Panc1 (cell line): ENCODE results near the gene CDKAL1.

Source experiments
- POLR2AphosphoS5 ChIP-seq: IDR thresholded peaks from 2 replicates; pipeline ENCODE4 v1.6.1; 2012; ENCODE audit warnings: mild to moderate bottlenecking, low read depth, low read length, moderate library complexity
- SIN3A ChIP-seq: IDR thresholded peaks from 2 replicates; pipeline ENCODE4 v1.6.1; 2012; ENCODE audit warnings: low read depth, mild to moderate bottlenecking, low read length, moderate library complexity, borderline replicate concordance; ENCODE audit not compliant: insufficient read depth
- TCF7L2 ChIP-seq: IDR thresholded peaks from 2 replicates; pipeline ENCODE4 v1.6.1; 2011; ENCODE audit warnings: mild to moderate bottlenecking, low read depth, low read length, inconsistent platforms
- TF ChIP-seq, protein P1 (sequence below): fragments of 450-650 bp; IDR thresholded peaks from 2 replicates; pipeline ENCODE4 v1.5.1; 2017; ENCODE audit warnings: mild to moderate bottlenecking
- TF ChIP-seq, protein P2 (sequence below), 2 experiments: IDR thresholded peaks; 2 replicates each; pipeline ENCODE4 v1.6.1; 2011 to 2012; ENCODE audit warnings: low read depth in 2 of 2, control low read depth in 1 of 2, low read length in 1 of 2, mild to moderate bottlenecking in 1 of 2, moderate library complexity in 1 of 2; ENCODE audit not compliant: insufficient read depth in 1 of 2

DNA sequence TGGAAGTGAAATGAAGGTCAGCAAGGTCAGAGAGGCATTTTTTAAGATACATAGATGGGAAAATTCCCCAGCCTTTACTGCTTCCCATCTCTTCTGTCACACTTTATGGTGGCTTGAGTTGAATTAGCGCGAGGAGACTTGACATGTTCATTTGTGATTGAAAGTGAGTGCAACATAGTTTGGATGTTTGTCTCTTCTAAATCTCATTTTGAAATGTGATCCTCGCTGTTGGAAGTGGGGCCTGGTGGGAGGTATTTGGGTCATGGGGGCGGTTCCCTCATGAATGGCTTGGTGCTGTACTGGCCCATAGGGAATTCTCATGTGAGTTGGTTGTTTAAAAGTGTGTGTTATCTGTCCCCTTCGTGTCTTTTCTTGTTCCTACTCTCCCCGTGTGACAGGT lies 237.2 kb downstream of the CDKAL1 start:
- TF ChIP-seq, protein P1, sequence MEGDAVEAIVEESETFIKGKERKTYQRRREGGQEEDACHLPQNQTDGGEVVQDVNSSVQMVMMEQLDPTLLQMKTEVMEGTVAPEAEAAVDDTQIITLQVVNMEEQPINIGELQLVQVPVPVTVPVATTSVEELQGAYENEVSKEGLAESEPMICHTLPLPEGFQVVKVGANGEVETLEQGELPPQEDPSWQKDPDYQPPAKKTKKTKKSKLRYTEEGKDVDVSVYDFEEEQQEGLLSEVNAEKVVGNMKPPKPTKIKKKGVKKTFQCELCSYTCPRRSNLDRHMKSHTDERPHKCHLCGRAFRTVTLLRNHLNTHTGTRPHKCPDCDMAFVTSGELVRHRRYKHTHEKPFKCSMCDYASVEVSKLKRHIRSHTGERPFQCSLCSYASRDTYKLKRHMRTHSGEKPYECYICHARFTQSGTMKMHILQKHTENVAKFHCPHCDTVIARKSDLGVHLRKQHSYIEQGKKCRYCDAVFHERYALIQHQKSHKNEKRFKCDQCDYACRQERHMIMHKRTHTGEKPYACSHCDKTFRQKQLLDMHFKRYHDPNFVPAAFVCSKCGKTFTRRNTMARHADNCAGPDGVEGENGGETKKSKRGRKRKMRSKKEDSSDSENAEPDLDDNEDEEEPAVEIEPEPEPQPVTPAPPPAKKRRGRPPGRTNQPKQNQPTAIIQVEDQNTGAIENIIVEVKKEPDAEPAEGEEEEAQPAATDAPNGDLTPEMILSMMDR, result no peak
- TF ChIP-seq POLR2AphosphoS5 (no peak), TCF7L2 (no peak), SIN3A (no peak)
- TF ChIP-seq, protein P2, sequence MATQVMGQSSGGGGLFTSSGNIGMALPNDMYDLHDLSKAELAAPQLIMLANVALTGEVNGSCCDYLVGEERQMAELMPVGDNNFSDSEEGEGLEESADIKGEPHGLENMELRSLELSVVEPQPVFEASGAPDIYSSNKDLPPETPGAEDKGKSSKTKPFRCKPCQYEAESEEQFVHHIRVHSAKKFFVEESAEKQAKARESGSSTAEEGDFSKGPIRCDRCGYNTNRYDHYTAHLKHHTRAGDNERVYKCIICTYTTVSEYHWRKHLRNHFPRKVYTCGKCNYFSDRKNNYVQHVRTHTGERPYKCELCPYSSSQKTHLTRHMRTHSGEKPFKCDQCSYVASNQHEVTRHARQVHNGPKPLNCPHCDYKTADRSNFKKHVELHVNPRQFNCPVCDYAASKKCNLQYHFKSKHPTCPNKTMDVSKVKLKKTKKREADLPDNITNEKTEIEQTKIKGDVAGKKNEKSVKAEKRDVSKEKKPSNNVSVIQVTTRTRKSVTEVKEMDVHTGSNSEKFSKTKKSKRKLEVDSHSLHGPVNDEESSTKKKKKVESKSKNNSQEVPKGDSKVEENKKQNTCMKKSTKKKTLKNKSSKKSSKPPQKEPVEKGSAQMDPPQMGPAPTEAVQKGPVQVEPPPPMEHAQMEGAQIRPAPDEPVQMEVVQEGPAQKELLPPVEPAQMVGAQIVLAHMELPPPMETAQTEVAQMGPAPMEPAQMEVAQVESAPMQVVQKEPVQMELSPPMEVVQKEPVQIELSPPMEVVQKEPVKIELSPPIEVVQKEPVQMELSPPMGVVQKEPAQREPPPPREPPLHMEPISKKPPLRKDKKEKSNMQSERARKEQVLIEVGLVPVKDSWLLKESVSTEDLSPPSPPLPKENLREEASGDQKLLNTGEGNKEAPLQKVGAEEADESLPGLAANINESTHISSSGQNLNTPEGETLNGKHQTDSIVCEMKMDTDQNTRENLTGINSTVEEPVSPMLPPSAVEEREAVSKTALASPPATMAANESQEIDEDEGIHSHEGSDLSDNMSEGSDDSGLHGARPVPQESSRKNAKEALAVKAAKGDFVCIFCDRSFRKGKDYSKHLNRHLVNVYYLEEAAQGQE (IDR thresholded peaks at IDR 0.05; ENCODE audit: insufficient read depth in 1 of 2, low read depth in 2 of 2, low read length in 1 of 2), result no peak
